Hematopoietic multipotent progenitor cell treated with erythropoietin and hydrocortisone succinate and interleukin-3 and kit ligand, for 6 days (in vitro differentiated cells): ENCODE measurements around the gene AJUBA.
A peak's percentile ranks its signal among the peaks of the same experiment; 100 is the strongest.
"Not testable (repeated sequence)": the region's sequence is repeated elsewhere in the genome, so short reads cannot be mapped to it uniquely, and the experiment has no call there.

ENCODE experiments used
- DNase-seq: peaks from one replicate; pipeline ENCODE4 v3.0.0-alpha.2; 2015

Gene AJUBA

DNA sequence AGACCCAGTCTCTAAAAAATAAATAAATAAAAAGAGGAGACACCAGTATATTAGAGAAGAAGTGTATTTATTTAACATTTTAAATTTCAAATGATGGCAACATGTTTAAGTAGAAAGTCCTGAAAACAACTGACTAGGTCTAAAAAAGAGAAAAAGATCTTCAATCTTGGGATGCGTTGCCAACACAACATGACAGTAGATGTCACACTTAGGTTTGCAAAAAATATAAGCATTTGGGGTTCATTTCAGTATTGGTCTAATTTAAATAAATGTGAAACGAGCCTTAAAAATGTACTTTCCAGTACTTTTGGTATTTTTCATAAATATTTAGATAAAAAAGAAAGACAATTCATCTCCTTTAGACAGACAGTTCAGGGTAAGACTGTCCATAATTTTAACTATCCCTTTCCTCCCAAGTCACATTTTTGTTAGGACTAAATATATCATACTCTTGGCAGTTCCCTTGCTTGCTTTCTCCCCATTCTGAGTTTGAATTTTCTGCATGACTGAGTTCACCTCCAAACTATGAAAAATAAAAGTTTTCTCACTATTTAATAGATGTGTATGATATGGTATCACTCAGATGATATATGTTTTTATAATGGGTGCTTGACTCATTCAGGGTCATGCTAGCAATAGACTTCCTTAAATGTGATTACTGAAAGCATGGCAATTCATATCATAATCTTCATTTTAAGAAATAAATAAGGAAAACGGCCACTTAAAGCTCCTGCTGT, 23.3 kb upstream of the AJUBA start:
- DNase-seq, result peak; percentile 46

DNA sequence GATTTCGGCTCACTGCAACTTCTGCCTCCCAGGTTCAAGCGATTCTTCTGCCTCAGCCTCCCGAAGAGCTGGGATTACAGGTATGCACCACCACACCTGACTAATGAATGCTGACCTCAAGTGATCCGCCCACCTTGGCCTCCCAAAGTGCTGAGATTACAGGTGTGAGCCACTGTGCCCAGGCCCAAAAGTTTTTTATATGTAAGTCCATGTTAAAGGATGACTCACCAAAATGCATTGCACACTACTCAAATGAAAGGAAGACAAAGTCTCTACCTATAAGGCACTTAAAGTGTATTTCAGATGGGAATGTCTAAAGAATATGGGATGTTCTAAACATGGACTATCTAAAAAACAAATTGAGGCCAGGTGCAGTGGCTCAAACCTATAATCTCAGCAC, 21.9 kb upstream of the AJUBA start:
- DNase-seq, result not testable (repeated sequence)

DNA sequence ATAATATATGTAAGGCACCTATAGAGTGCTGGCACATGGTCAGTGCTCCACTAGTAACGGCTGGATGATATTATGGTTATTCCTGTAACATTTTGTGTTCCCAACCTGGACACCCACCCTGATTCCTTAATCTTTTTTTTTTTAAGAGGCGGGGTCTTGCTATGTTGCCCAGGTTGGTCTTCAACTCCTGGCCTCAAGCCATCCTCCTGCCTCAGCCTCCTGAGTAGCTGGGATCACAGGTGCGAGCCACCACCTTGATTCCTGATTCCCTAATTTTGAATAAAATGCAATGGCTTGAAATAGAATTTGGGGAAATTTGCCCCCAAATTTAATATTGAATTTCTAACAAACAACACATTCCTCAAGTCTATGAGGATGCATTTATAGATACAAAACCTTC, 20.2 kb upstream of the AJUBA start:
- no peak for DNase-seq

DNA sequence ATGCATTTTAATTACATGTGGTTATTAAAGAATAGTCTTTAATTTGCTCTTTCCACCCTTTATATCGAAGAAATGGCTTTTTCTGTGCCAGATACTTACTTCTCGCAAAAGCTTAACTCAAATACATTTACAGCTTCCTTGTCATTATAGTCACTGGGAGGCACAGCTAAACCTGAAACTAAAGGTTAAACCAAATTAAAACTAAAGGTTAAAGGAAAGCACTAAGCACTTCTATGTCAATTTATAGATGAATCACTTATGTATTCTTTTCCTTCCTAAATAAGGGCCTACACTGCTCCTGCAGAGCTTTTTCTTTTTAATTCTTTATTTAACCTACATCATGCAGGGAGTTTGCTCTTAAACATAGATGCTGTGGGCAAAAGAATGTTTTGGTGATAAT, 18.5 kb upstream of the AJUBA start:
- DNase-seq, result no peak

DNA sequence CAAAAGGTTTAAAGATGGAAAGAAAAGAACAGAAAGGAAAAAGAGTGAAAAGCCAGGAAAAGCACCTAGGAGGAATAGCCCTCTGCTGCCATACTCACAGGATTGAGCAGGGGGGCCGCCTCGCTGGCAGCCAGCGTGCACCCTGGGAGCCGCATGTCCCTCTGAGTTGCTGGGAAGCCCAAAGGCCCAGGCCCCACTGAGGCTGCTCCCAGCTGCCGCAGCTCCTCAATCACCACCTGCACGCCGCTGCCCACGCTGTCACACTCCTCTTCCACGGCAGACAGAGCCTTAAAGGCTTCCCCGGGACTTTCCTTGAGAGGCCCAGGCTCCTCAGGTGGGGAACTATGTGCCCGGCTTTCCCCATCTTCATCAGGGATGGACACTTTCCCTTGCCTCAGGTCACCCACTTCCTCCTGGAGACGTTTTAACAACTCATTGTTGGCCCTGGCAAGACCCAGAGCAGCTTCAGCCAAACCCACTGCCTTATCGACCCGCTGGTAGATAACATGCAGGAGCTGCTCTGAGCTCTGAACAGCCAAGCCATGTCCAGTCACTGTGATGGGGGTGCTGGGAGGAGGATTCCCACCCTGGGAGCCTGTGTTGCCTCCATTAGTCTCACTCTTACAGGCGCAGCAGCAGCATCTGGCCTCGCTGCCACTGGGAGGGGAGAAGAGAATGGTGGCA, 16.1 kb upstream of the AJUBA start:
- no peak for DNase-seq

DNA sequence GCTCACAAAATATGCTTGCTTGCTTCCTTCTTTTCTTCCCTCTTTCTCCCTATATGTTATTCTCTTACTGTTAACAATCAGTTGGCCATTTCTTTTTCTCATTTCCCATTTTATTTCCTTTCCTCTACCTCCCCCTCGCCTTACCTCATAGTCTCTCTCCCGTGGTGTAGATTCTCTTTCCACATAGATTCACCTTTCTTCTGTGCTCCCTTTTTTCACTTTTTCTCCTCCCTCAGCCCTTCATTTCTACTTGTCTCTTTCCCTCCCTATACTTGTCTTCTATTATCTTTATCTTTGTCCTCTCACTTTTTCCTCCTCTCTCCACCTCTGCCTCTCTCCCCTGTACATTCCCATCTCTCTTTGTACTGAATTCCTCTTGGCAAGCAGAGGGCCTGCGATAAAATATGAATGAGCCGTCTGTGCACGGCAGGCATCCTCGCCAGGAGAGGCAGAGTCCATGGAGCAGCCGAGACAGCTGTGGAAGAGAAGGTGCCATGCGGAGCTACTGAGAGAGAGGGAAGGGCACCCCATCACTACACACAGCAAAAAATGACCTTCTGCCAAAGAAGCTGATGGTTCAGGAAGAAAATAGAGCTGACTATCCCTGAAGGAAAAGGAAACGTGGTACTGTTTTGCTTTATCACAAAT, 15.4 kb upstream of the AJUBA start:
- DNase-seq, result no peak

DNA sequence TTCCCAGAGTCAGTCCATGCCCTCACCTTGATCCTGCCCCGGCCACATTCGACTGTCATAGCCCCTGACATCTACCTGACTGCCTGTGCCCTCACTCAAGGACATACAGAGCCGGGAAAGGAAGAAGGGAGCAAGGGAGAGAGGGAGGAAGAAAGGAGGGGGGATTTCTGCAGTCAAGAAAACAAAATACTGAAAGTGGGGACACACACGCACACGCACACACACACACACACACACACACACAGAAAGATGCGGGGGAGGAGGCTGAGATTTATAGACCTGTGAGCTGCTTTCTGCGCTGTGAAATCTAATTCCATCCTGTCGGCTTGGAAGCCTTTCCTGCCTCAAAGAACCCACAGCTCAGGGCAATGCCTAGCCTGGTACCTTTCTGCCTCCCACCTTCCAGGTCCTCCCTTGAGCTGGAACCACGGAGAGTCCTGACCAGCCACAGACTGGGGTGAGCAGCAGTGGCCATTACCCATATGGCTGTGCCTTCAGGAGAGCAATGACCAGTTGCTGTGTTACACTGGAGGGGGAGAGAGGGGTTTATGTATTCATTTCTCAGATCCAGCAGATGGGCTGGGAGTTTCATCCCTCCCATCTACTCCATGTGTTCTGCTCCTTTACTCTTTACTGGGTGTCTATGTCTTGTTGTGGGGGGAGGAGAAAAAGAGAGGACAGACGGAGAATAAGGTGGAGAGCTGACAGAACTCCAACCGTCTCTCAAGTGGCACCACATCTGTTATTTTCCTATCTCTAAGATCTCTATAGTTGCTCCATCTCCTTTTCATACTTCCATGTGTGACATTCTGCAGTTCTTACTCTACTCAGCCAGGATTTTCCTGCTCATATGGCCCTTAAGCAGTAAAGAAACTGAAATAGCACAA, 14.7 kb upstream of the AJUBA start:
- DNase-seq, result no peak

DNA sequence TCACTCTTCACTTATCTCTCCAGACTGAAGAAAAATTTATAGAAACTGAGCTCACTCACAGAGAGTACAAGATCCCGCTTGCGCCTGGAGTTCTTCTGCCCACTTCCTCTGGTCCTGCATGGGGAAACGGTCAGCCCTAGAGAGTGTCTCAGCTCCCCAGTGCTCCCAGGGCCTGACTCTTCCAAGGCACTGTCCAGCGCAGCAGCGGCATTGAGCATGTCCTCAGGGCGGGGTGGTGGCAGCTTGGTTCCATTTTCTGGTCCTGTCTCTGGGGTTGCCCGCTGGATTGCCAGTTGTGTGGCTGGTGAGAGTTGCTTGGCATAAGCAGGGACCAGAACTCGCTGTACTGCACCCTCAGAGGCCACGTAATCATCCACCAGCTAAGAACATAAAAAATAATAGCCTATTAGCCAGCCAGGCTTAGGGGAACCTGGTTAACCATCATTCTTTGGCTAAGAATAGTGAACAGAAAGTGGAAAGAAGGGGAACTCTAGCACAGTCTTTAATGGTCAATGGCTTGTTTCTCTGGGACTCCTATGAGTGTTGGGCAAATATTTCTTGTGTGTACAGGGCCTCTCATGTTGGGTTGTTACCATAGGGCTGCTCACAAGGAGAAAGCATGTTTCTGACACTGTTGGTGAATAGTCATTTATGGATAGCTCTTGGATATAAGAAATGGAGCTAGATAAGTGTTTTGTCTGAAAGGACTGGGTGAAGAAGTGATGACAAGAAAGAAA, 13.7 kb upstream of the AJUBA start:
- no peak for DNase-seq

DNA sequence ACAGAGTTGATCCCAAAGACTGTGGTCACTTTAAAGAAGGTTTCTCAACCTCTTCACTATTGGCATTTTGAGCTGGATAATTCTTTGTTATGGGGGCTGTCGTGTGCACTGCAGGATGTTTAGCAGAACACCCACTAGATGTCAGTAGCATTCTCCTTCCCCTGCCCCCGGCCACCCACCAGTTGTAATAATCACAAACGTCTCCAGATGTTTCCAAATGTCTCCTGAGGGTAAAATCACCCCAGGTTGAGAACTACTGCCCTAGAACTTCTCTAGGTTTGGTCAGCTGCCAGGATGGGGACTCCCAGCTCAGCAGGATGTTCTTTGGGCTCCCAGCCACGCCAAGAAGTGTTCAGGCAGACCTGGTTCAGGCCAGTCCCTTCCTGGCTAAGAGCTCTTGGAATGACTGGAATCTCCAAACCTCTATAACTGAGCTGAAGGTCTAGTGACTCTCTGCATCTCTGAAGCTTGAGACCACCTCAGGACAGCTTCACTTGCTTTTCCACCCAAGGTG, 12.5 kb upstream of the AJUBA start:
- peak; percentile 84 for DNase-seq

DNA sequence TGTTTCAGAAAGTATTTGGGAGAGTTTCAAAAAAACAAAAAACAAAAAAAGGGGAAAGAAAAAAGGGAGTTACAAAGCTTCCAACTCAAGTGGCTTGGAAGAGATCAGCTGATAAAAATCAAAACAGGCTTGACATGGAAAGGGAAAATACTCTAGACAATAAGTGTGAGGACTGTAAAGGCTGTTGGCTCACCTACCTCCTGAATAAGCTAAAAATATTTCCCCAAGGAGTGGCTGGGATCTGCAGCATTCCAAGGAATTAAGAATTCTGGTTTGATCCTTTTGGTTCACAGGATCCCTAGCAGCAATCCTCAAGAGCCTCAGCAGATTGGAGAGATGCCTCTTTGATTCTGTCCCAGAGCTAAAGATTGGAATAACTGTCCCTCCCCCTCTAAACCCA, 11.2 kb upstream of the AJUBA start:
- no peak for DNase-seq

DNA sequence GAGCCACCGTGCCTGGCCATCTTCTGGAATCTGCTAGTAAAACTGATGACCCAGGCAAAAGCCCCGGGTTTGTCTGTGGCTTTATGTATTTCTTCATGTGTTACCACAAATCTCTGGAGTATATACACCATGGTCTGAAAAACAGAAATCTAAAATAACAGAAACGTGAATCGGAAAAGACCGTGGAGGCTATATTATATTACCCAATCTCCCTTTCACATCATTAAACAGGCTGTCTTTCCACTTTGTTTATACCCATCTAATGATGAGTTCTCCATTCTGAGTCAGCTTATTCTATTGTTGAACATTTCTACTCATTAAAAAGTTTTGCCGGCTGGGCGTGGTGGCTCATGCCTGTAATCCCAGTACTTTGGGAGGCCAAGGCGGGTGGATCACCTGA, 9.5 kb upstream of the AJUBA start:
- no peak for DNase-seq

DNA sequence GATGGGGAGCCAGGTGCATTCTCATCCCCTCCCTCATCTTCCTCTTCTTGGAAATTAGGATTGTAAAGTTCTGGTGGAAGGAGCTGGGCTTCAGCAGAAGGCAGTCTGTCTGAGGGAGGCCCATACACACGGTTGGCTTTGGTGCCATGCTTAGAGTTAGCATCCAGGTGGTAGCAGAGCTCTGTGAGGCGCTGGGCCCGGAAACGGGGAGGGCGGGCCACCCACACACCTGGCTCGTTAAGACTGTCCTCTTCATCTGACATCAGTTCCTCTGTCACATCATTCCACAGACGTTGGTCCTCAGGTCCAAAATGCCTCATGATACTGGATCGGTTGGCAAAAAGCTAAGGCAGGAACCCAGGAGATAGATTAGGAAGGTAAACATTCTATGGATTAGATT, 4.9 kb upstream of the AJUBA start:
- DNase-seq, result no peak

DNA sequence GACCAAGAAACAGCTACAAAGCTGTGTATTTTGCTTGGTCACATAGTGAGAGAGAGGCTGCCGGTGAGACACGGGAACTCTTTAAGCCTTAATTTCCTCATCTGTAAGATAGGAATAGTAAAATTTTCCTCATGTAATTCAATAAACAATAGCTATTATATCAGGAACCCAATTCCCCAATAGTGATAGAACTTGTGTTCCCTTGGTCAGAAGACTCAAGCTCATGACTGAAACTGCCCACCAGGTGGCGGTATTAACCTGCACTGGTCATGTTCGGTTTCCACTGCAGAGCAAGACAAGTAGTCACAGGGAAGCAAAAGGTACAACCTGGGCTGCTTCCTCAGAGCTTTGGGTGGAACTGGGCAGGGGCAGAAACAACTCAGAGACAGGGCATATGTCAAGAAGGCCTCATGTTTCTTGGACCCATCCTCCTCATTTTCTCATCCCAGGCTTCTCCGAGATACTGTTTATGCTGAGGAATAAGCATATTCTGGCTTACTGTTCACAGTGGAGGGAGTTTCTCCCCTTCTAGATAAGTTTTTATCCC, 4.2 kb upstream of the AJUBA start:
- DNase-seq, result peak; percentile 92

DNA sequence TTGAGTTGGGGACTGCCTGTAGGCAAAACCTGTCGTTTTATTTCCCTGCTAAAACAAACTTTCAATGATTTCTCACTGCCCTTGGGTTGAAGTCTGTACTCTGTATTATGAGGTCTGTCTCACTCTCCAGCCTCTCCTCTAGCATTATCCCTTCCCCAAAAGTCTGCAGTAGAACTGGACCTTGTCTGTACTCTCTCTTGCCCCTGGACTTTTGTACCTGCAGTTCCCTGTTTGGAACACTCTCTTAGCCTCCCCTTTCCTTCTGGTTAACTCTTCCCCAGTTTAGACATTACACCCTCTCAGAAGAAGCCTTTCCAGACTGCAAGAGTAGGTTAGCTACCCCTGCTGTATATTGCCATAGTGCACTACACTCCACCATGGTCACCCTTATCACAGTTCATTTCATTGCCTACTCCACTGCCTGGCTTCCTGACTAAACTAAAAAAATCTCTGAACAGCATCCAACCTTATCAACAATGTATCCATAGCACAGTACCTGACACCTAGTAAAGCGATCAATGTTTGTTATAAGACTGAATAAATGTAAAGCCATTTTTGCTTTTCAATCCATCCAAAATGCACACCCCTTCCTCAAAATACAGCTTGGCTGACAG, 3.6 kb upstream of the AJUBA start:
- no peak for DNase-seq

DNA sequence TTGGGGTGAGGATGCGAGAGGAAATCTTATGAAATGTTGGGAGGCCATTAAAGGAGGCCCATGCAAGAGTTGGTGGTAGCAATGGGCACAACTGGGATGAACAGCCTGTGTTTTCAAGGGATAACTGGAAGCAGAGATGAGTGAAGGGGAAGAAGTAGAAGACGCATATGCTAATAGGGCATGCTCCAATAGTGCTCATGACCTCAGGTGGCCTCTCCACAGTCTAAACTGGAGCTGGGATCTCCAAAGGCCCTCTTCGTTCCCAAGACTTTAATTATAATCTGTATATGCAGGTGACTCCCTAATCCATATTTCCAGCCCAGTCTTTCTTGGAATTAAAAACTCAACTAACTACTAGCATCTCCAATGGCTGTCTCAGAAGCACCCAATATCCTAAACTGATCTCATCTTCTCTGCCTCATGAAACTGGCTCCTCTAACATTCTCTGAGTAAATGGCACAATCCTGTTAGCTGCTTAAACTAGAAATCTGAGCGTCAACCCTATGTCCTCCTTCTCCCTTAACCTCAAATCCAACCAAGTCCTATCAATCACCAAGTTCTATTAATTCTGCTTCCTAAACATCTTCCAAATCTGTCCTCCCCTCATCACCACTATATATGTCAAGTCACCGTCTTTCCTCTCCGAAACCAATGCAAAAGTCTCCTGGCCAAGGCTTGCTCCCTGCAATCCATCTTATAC, 2.8 kb upstream of the AJUBA start:
- DNase-seq, result no peak

DNA sequence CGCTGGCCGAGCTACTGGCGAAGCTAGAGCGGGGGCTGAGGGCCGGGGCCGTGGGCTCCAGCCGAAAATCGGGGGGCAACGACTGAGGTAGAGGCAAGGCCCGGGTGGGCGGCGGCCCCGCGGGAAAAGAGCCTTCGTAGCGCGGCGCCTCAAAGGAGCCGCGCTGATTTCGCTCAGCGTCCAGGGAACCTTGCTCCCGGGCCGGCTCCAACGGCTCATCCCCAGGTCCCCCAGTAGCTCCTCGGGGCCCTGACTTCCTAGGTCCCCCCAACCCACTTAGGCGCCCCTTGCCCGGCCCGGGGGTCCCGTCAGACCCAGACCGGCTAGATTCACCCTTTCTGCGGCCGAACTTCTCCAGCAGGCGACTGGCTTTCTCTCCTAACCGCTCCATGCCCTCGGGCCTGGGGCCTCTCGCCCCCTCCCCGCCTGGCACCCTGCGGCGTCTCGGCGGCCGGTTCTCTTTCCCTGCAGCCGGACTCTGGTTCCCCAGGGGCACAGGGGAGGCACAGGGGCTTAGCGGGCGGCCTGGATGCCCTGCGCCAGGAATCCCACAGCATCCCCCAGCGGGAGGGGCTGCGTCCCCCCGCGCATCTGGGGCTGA, 375 bp downstream of the AJUBA start:
- no peak for DNase-seq

DNA sequence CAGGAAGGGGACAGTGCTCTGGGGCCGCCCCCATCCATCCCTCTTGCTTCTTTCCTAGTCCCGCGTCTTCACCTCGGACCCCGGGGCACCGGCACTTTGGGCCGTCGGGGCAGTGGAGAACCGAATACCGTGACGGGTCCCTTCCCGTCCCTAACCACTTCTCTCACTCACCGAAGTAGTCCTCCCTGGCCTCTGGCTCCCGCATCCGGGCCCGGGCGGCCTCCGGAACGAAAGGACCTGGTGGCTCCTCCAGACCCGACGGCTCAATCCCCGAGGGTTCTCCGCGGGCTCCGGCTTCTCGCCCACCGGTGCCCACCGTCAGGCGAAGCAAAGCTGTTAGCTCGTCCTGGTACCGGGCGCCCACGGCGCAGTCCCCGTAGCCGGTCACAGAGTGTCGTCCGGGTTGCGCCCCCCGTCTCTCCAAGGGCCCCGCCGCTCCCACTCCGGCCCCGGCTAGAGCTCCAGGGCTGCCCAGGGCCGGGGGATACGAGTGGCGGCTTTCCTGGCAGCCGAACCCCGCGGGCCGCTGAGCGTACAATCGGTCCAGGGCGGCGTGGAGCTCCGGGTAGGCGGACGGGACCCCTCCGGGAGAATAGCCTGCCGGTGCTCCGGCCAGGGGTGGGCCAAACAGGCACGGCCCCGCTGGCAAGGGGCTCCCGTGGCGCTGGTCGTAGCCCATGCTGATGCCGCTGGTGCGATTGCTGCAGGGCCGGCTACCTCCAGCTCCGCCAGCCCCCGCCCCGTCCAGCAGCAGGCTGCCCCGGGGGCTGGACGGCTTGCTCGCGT, 1.1 kb downstream of the AJUBA start:
- DNase-seq, result no peak

DNA sequence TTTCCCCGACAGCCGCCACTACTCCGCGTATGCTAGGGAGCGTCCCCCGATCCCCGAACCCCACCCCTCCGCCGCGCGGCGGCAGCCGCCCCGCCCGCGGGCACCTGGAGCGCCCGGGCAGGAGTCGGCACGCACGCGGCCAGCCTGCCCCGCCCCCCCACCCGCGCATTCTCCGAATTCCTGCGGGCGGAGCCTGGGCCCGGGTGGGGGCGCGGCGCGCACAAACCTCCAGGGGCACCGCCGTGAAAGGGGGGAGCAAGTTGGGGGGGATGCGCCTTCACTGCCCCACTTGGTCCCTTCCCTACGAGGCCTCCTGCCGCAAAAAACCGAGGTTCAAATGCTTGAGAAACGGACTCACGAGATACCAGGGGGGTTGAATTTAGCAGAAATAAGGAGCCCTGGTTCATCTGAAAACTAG, 1.7 kb downstream of the AJUBA start:
- peak; percentile 20 for DNase-seq

DNA sequence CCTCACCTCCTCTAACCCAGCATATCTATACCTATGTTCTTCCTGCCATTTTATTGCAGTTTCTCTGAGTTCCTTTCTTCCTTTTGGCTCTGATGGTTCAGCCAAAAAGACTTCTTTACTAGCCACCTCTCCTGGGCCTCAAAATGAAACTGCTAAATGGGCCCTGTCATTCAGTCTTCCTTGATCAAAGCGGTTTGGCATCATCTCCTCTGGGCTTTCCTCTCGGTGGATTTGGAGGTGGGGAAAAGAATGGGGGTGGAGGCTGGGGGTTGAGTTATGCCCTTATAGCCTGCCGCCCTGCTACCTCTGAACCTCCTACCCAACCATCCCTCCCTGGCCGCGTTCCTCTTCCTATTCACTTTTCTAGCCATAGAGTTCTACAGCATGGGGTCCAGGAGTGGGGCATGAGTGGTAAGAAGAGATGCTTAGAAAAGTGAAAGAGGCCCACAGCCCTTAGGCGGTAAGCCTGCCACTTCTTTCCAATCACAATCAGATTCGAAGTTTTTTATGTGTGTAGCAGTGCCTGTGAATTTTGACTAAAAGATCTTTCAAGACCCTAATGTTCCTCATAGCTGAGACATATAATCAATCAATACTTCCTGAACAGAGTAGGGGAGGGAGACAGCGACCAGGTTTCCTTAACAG, 2.5 kb downstream of the AJUBA start:
- no peak for DNase-seq
